ENCODE data around the gene TMEM44. TPM values are rescaled to one million over a fixed set of nuclear protein-coding genes. Genes with fewer than 3 reads are reported as not detected.
"Not testable (repeated sequence)": the region's sequence is repeated elsewhere in the genome, so short reads cannot be mapped to it uniquely, and the experiment has no call there.

The TMEM44 gene
- total and polyA plus RNA-seq, 2 of the 4 experiments (the other 2 are of a cell fraction), result 9.7 to 24.2 TPM

- H3K4me2 ChIP-seq (ENCODE audit: low read depth, low read length); H3K56ac ChIP-seq (ENCODE audit: extremely low read depth, insufficient read depth, low read length); H2BK5ac ChIP-seq (ENCODE audit: low read depth, low read length, poor library complexity, severe bottlenecking); H2AK9ac ChIP-seq (replicated peaks; ENCODE audit: low read depth, low read length, poor library complexity); H3K18ac ChIP-seq (ENCODE audit: low read depth, low read length); H2AK5ac ChIP-seq (ENCODE audit: low read depth, low read length); H3K14ac ChIP-seq (replicated peaks; ENCODE audit: low read depth, low read length); H4K8ac ChIP-seq (ENCODE audit: low read depth in 2 of 2, low read length in 2 of 2); POLR2A ChIA-PET (ENCODE audit: unreplicated experiment); H3K9me1 ChIP-seq (ENCODE audit: insufficient read depth, low read length); H2AFZ ChIP-seq (replicated peaks; ENCODE audit: low read length, poor library complexity); H3K4ac ChIP-seq (ENCODE audit: low read depth, low read length); H3K4me1 ChIP-seq (ENCODE audit: control insufficient read depth, insufficient read depth, low read length); H3K23ac ChIP-seq (ENCODE audit: low read depth, low read length); H4K5ac ChIP-seq (ENCODE audit: low read depth, low read length); dilution Hi-C loops (cut with HindIII; ENCODE audit: low sequenced_read_pairs, unreplicated experiment); intact Hi-C loops (cut with micrococcal nuclease); H2BK15ac ChIP-seq (ENCODE audit: low read depth, low read length); H3K9ac ChIP-seq (ENCODE audit: low read depth, low read length); BruUV-seq (replicated peaks); DNase-seq; H2BK120ac ChIP-seq (ENCODE audit: low read depth, low read length); H4K91ac ChIP-seq (ENCODE audit: insufficient read depth, low read depth, low read length); H3K4me3 ChIP-seq (ENCODE audit: insufficient read depth, low read depth, low read length); H3K79me1 ChIP-seq (ENCODE audit: low read depth in 1 of 2, low read length in 2 of 2); H4K20me1 ChIP-seq (ENCODE audit: insufficient read depth, low read length); ATAC-seq (ENCODE audit: low read depth); H3K9me3 ChIP-seq (ENCODE audit: control insufficient read depth, insufficient read depth, low read length); H3K27ac ChIP-seq (ENCODE audit: insufficient read depth, low read length); H3K27me3 ChIP-seq (ENCODE audit: control insufficient read depth, insufficient read depth, low read length); H2BK20ac ChIP-seq (ENCODE audit: low read depth, low read length): not testable (repeated sequence)
- WGBS, 2 experiments (ENCODE audit: extremely low coverage in 2 of 2, insufficient read length in 1 of 2), result no CpG with 5 or more reads among the region's 7 CpGs
- H3K36me3 ChIP-seq (ENCODE audit: control insufficient read depth, insufficient read depth, low read length), result peaks cover 10% of the 10 kb centered on the region
- CTCF ChIA-PET, result interaction anchor here (0.6 to 1.6 kb wide), 4 partner anchors 9 to 1726 kb away, joined by 3 to 4 read pairs (median 3); no protein-coding TSS in a partner anchor
- in situ Hi-C loops (cut with MboI; ENCODE audit: low sequenced_read_pairs), result loop anchor here (10.0 kb wide), 1 partner anchor 271 kb away; no protein-coding TSS in a partner anchor
Measured at GRCh38 chr3:194605314-194605713, 27.9 kb downstream of the TMEM44 start.
